ENCODE results near the gene SMG6. TPM values are rescaled to one million over a fixed set of nuclear protein-coding genes. Genes with fewer than 3 reads are reported as not detected.
A peak's percentile ranks its signal among the peaks of the same experiment; 100 is the strongest.

SMG6 gene
- total RNA-seq, 1 experiment from 2014 or later: 36.1 TPM

DNA sequence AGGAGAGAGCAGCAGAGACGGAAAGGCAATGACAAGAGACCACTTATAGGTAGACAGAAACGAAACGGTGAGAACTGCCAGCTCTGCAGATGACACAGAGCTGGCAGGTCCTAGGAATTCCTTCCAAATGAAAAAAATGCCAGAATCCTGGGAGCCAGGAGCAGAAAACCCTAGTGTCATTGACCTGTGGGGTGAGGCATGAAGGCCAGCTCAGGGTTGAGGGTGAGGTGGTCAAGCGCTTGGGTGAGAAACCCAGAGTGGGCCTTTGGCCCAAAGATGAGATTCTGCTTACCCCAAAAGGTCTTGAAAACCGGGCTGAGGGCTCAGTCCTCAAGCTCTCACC is 239.5 kb downstream of the SMG6 start:
- peak overlapping the region; percentile 62 for H3K27ac ChIP-seq (ENCODE audit: low read depth, low read length, poor library complexity, severe bottlenecking)

DNA sequence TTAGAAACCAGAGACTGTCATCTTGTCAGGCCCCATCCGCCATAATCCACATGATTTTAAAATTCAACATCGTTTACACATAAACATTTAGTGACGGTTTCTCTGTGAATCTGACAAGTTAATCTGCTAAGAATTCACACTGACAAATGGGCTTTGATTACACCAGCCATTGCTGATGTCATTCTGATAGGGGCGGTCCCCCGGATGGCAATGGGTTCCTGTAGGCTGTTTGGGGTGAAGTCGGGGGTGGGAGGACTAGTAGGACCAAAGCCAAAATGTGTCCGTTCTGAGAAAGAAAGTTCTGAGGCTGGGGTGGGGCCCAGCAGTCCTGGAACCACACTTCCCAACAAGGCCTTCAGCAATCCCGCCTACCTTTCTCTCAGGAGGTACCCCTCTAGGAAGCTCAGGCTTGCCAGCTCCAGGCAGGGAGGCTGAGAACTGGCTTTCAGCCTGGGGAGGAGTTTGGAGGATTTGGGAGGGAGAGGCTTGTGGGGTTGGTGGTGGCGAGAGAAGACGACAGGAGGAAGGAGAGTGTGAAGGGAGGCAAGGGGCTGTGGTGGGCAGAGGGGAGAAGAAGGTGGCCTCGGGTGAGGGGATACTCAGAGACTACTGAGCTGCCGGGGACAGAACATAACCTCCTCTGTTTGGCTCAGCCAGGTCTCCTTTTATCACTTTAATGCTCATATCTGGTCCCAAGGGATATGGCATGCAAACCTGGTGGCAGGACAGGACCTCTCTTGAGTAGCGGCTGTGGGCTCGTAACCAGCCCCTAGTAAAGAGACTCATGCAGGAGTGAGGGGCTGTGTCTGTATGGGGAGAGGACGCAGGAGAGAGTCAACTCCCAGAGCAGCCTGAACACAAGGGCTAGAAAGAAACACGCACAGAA is 240.1 kb downstream of the SMG6 start:
- BruUV-seq (replicated peaks): no TSS peak
- CTCF ChIA-PET: interaction anchor here (1.2 kb wide), 1 partner anchor 9 kb away, joined by 5 read pairs; no protein-coding TSS in a partner anchor
- no peak overlapping the region for H3K4me3 ChIP-seq (ENCODE audit: low read depth, low read length, poor library complexity, severe bottlenecking)
- H3K27ac ChIP-seq (ENCODE audit: low read depth, low read length, poor library complexity, severe bottlenecking): peak overlapping the region; percentile 62
- POLR2A ChIA-PET (ENCODE audit: low non-redundant PET): no interaction called here
- H3K36me3 ChIP-seq (ENCODE audit: insufficient read depth, low read length, poor library complexity, severe bottlenecking): peaks cover 19% of the 10 kb centered on the region
- peak; percentile 32 for DNase-seq (ENCODE audit: low spot score)
- H3K9me3 ChIP-seq (ENCODE audit: low read depth, low read length, poor library complexity, severe bottlenecking): no peaks in the 10 kb centered on the region
- peaks cover 30% of the 10 kb centered on the region for H3K4me1 ChIP-seq (ENCODE audit: insufficient read depth, low read length, poor library complexity, severe bottlenecking)
- H3K27me3 ChIP-seq (replicated peaks; ENCODE audit: insufficient read depth, low read depth, low read length, poor library complexity): no peaks in the 10 kb centered on the region
- no peak for TF ChIP-seq EZH2 (IDR thresholded peaks at IDR 0.05; ENCODE audit: borderline replicate concordance, low read depth, low read length, poor library complexity, severe bottlenecking)
- TF ChIP-seq, protein P1, sequence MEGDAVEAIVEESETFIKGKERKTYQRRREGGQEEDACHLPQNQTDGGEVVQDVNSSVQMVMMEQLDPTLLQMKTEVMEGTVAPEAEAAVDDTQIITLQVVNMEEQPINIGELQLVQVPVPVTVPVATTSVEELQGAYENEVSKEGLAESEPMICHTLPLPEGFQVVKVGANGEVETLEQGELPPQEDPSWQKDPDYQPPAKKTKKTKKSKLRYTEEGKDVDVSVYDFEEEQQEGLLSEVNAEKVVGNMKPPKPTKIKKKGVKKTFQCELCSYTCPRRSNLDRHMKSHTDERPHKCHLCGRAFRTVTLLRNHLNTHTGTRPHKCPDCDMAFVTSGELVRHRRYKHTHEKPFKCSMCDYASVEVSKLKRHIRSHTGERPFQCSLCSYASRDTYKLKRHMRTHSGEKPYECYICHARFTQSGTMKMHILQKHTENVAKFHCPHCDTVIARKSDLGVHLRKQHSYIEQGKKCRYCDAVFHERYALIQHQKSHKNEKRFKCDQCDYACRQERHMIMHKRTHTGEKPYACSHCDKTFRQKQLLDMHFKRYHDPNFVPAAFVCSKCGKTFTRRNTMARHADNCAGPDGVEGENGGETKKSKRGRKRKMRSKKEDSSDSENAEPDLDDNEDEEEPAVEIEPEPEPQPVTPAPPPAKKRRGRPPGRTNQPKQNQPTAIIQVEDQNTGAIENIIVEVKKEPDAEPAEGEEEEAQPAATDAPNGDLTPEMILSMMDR (conservative IDR thresholded peaks at IDR 0.05; ENCODE audit: low read depth, low read length): no peak
- intact Hi-C loops (cut with micrococcal nuclease; ENCODE audit: unreplicated experiment): no loop called here

More for the DNA sequence above, 239.5 kb downstream of the SMG6 start:
- CTCF ChIA-PET: interaction anchor here (1.2 kb wide), 1 partner anchor 10 kb away, joined by 5 read pairs; no protein-coding TSS in a partner anchor
- Histone ChIP-seq H3K4me1 (ENCODE audit: insufficient read depth, low read length, poor library complexity, severe bottlenecking) (peaks cover 30% of the 10 kb centered on the region), H3K9me3 (ENCODE audit: low read depth, low read length, poor library complexity, severe bottlenecking) (no peaks in the 10 kb centered on the region), H3K27me3 (replicated peaks; ENCODE audit: insufficient read depth, low read depth, low read length, poor library complexity) (no peaks in the 10 kb centered on the region), H3K4me3 (ENCODE audit: low read depth, low read length, poor library complexity, severe bottlenecking) (no peak overlapping the region), H3K36me3 (ENCODE audit: insufficient read depth, low read length, poor library complexity, severe bottlenecking) (peaks cover 21% of the 10 kb centered on the region)
- no TSS peak for BruUV-seq (replicated peaks)
- DNase-seq (ENCODE audit: low spot score): no peak
- TF ChIP-seq, protein P1 (conservative IDR thresholded peaks at IDR 0.05; ENCODE audit: low read depth, low read length): no peak
- no peak for TF ChIP-seq EZH2 (IDR thresholded peaks at IDR 0.05; ENCODE audit: borderline replicate concordance, low read depth, low read length, poor library complexity, severe bottlenecking)
- POLR2A ChIA-PET (ENCODE audit: low non-redundant PET): no interaction called here
- intact Hi-C loops (cut with micrococcal nuclease; ENCODE audit: unreplicated experiment): no loop called here

DNA sequence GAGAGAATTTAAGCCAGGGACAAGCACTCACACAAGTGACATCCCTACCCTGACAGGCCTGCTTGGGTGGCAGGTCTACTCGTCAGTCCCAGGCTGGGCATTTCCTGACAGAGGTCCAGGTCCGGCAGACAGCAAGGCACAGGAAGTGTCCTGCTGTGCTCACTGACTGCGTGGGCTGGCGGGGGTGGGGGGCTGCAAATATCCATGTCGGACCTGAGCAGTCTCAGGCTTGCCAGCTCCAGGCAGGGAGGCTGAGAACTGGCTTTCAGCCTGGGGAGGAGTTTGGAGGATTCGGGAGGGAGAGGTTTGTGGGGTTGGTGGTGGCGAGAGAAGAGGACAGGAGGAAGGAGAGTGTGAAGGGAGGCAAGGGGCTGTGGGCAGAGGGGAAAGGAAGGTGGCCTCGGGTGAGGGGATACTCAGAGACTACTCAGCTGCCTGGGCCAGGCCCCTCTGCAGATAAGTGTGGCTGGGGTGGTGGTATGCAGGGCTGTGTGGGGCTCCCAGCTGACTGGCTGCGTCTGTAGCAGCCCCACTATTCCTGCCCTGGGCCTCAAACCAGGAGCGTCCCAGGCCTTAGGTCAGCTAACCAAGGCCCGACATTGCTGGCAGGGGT is 240.9 kb downstream of the SMG6 start:
- no TSS peak for BruUV-seq (replicated peaks)
- Histone ChIP-seq H3K36me3 (ENCODE audit: insufficient read depth, low read length, poor library complexity, severe bottlenecking) (peaks cover 16% of the 10 kb centered on the region), H3K9me3 (ENCODE audit: low read depth, low read length, poor library complexity, severe bottlenecking) (no peaks in the 10 kb centered on the region), H3K4me3 (ENCODE audit: low read depth, low read length, poor library complexity, severe bottlenecking) (no peak overlapping the region), H3K27me3 (replicated peaks; ENCODE audit: insufficient read depth, low read depth, low read length, poor library complexity) (no peaks in the 10 kb centered on the region), H3K27ac (ENCODE audit: low read depth, low read length, poor library complexity, severe bottlenecking) (peak overlapping the region; percentile 62), H3K4me1 (ENCODE audit: insufficient read depth, low read length, poor library complexity, severe bottlenecking) (peaks cover 22% of the 10 kb centered on the region)
- intact Hi-C loops (cut with micrococcal nuclease; ENCODE audit: unreplicated experiment): no loop called here
- DNase-seq (ENCODE audit: low spot score): peak; percentile 67
- ChIA-PET POLR2A (ENCODE audit: low non-redundant PET) (no interaction called here), CTCF (no interaction called here)
- TF ChIP-seq, protein P1 (conservative IDR thresholded peaks at IDR 0.05; ENCODE audit: low read depth, low read length): no peak
- no peak for TF ChIP-seq EZH2 (IDR thresholded peaks at IDR 0.05; ENCODE audit: borderline replicate concordance, low read depth, low read length, poor library complexity, severe bottlenecking)
